ENCODE data around the gene DPH5. TPM values are rescaled to one million over a fixed set of nuclear protein-coding genes. Genes with fewer than 3 reads are reported as not detected.

Gene DPH5
- total RNA-seq, 2 donors from 2014 or later, result 20.1 to 32.4 TPM

DNA sequence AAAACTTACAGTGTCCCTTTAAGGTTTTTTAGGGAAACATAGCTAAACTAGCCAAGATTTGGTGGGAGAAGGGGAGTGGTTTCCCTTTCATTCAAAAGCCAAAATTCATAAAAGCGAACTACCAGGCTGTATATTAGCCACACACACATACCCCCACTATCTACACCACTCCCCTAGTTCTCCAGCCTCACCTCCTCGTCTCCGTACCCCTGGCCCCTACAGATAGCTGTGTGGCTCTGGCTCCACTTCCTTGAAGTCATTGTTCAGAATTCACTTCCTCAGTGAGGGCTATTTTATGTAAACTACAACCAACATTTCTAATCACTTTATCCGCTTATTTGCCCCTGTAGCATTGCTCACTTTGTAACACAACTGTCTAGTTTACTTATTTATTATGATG, 5.3 kb upstream of the DPH5 start:
- no peak overlapping the region for H3K27ac ChIP-seq
- H3K9me3 ChIP-seq, result no peaks in the 10 kb centered on the region
- no peaks in the 10 kb centered on the region for H3K4me1 ChIP-seq
- intact Hi-C loops (cut with DNase I), result loop anchor here (10.0 kb wide), 1 partner anchor 106 kb away; no protein-coding TSS in a partner anchor
- no peak for DNase-seq
- H3K36me3 ChIP-seq, result no peaks in the 10 kb centered on the region
- no peak overlapping the region for H3K9ac ChIP-seq (ENCODE audit: low read depth in 2 of 2, low read length in 2 of 2)
- no peaks in the 10 kb centered on the region for H3K27me3 ChIP-seq
- TF ChIP-seq, protein P1, sequence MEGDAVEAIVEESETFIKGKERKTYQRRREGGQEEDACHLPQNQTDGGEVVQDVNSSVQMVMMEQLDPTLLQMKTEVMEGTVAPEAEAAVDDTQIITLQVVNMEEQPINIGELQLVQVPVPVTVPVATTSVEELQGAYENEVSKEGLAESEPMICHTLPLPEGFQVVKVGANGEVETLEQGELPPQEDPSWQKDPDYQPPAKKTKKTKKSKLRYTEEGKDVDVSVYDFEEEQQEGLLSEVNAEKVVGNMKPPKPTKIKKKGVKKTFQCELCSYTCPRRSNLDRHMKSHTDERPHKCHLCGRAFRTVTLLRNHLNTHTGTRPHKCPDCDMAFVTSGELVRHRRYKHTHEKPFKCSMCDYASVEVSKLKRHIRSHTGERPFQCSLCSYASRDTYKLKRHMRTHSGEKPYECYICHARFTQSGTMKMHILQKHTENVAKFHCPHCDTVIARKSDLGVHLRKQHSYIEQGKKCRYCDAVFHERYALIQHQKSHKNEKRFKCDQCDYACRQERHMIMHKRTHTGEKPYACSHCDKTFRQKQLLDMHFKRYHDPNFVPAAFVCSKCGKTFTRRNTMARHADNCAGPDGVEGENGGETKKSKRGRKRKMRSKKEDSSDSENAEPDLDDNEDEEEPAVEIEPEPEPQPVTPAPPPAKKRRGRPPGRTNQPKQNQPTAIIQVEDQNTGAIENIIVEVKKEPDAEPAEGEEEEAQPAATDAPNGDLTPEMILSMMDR (IDR thresholded peaks at IDR 0.05), result no peak
- no peak overlapping the region for H3K4me3 ChIP-seq

- Histone ChIP-seq H3K27me3 (no peaks in the 10 kb centered on the region), H3K36me3 (no peaks in the 10 kb centered on the region), H3K9me3 (no peaks in the 10 kb centered on the region), H3K4me1 (no peaks in the 10 kb centered on the region), H3K27ac (no peak overlapping the region), H3K4me3 (no peak overlapping the region), H3K9ac (ENCODE audit: low read depth in 2 of 2, low read length in 2 of 2) (no peak overlapping the region)
- intact Hi-C loops (cut with DNase I), result no loop called here
- DNase-seq, result no peak
- TF ChIP-seq, protein P1 (IDR thresholded peaks at IDR 0.05), result no peak
These were observed 3.6 kb upstream of the DPH5 start for GRCh38 chr1:101029184-101029583.

GRCh38 chr1:101028466-101028865, 2.9 kb upstream of the DPH5 start:
- H3K9me3 ChIP-seq, result no peaks in the 10 kb centered on the region
- H3K27ac ChIP-seq, result no peak overlapping the region
- intact Hi-C loops (cut with DNase I), result no loop called here
- H3K36me3 ChIP-seq, result no peaks in the 10 kb centered on the region
- no peaks in the 10 kb centered on the region for H3K4me1 ChIP-seq
- TF ChIP-seq, protein P1 (IDR thresholded peaks at IDR 0.05), result no peak
- no peak overlapping the region for H3K4me3 ChIP-seq
- no peaks in the 10 kb centered on the region for H3K27me3 ChIP-seq
- no peak overlapping the region for H3K9ac ChIP-seq (ENCODE audit: low read depth in 2 of 2, low read length in 2 of 2)
- no peak for DNase-seq

GRCh38 chr1:101027194-101027772, 1.7 kb upstream of the DPH5 start:
- H3K9me3 ChIP-seq, result no peaks in the 10 kb centered on the region
- intact Hi-C loops (cut with DNase I), result no loop called here
- H3K4me3 ChIP-seq, result no peak overlapping the region
- H3K27ac ChIP-seq, result no peak overlapping the region
- no peaks in the 10 kb centered on the region for H3K27me3 ChIP-seq
- no peaks in the 10 kb centered on the region for H3K36me3 ChIP-seq
- H3K9ac ChIP-seq (ENCODE audit: low read depth in 2 of 2, low read length in 2 of 2), result no peak overlapping the region
- TF ChIP-seq, protein P1 (IDR thresholded peaks at IDR 0.05), result no peak
- H3K4me1 ChIP-seq, result no peaks in the 10 kb centered on the region
- no peak for DNase-seq

DNA sequence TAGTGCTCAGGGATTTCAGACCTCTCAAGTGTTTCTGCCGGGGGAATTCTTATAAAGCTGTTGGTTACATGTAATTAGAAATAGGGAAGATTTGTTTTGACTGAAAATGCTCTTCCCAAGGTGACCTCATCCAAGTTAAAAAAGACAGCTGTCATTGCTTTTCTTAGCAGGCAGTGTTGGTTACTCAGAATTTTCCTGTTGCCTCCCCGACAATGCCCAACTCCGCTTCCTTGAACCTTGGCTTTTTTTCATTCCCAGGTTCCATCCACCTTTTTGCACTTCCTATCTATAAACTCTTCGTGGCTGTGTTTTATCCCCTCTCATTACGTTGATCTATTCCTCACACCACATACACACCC, 825 bp upstream of the DPH5 start:
- Histone ChIP-seq H3K4me1 (no peaks in the 10 kb centered on the region), H3K9me3 (no peaks in the 10 kb centered on the region), H3K27ac (peak overlapping the region; percentile 82), H3K36me3 (no peaks in the 10 kb centered on the region), H3K9ac (ENCODE audit: low read depth in 2 of 2, low read length in 2 of 2) (peak overlapping the region; percentile 52 to 76), H3K27me3 (no peaks in the 10 kb centered on the region), H3K4me3 (peak overlapping the region; percentile 63)
- no peak for DNase-seq
- intact Hi-C loops (cut with DNase I), result no loop called here
- TF ChIP-seq, protein P1 (IDR thresholded peaks at IDR 0.05), result no peak

All from colonic mucosa (tissue), 4 donors.